Pons (tissue), 1 donor: ENCODE measurements around the gene ATP8B2.
"Not testable (repeated sequence)": the region's sequence is repeated elsewhere in the genome, so short reads cannot be mapped to it uniquely, and the experiment has no call there.

Experiments used
- DNase-seq: peaks from one replicate; pipeline ENCODE4 v3.0.0-alpha.2; 2016; ENCODE audit warnings: low spot score

Gene ATP8B2

GRCh38 chr1:154346276-154346917, 21.1 kb downstream of the ATP8B2 start:
- no peak for DNase-seq

- DNase-seq, result no peak
These were observed 22.6 kb downstream of the ATP8B2 start for GRCh38 chr1:154347961-154348360.

GRCh38 chr1:154348429-154349076, 23.2 kb downstream of the ATP8B2 start:
- DNase-seq, result no peak

DNA sequence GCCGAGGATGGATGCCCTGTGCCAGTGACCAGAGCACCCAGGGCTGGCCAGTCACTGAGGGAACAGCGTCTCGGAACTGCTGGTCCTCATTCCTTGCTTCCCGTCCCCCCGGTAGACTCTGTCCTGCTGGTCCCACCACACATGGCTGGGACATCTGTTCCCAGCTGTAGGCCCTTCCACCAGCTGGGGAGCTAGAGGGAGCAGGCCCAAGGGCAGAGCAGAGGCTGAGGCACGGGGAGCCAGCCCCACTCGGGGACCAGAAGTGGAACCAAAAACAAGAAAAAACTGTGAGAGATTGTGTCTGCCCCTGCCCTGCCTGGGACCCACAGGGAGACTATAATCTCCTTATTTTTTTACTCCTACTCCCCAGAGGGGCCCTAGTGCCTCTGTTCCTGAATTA, 23.8 kb downstream of the ATP8B2 start:
- DNase-seq, result no peak

DNA sequence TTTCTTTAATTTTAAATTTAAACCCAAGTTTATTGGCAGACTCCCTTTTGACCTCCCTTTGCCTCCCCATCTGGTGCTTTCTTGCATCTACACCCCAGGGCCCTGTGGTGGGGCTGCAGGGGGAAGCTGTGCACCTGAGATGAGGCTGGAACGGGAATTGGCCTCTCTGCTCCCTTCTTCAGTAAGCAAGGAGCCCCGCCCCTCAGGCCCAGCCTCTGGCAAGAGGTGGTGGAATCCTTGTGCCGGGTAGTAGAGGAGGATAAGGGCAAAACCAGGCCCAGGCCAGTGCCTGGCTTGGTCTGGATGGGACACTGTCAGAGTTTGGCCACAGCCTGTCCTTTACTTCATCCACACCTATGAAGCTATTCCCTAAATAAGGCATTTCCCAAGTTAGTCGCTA, 25.1 kb downstream of the ATP8B2 start:
- DNase-seq, result no peak

DNA sequence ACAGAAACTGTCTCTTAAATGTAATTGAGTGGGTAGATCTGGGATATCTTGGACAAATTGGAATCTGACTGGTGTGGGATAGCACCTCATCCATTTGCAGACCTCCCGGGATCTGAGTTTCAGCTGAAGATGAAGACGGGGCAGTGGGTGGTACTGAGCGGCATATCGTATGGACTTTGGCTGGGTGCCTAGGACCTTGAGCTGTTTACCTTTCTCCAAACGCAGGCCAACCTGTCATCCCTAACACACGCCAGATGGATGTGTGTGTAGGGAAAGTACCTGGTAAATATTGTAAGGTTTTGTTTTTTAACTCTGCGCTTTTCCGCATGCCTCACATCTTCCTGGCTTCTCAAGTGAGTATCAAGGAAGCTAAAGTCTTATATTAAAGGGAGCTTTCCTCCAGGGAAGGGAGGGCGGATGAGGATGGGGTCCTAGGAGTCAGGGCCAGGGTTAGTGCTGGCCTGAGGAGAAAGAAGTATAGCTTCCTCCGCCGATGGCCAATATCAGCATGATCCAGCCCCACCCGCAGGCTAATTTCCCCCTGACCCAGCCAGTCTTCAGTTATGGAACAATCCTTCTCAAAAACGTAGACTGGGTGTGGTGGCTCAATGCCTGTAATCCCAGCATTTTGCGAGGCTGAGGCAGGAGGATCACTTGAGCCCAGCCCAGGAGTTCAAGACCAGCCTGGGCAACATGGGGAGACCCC, 26.2 kb downstream of the ATP8B2 start:
- no peak for DNase-seq

- no peak for DNase-seq
These were observed 26.9 kb downstream of the ATP8B2 start for GRCh38 chr1:154352245-154352580.

DNA sequence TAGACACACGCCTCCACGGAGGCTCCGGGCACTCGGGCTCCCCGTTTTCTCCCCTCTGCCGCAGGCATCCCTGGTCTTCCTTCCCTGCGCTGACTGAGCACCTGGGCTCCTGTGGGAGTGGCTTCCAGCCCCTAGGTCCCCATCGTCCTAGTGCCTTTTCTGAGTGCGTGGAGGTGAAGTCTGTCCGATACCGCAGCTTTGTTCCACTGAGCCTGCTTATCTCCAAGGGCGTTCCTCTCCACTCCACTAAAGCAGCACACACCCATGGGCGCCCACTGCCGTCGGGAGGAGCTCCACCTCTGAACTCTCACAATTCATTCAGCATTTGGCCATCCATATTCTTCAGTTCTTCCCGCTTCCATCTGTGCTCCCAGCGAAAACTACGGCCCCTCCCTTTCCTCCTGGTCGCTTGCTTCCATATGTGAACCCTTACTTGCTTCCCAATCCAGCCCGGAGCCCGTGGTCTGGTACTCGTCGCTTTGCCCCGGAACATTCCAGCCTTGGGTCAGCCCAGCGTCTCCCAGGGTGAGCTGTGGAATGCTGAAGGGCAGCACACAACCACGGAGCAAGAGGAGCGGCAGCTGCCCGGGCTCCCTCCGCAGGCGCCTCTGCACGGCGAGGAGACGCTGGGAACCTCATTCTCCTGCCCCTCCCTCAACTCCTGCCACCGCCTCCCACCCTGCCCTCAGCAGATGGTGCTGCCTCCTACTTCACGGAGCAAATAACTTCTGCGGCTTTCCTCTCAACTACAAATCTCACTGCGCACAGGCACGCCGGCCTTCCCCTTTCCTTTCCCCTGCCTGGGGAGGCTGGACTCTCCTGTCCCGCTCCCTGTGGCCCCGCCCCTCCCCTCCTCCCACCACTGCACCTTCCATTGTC, 27.5 kb downstream of the ATP8B2 start:
- no peak for DNase-seq

DNA sequence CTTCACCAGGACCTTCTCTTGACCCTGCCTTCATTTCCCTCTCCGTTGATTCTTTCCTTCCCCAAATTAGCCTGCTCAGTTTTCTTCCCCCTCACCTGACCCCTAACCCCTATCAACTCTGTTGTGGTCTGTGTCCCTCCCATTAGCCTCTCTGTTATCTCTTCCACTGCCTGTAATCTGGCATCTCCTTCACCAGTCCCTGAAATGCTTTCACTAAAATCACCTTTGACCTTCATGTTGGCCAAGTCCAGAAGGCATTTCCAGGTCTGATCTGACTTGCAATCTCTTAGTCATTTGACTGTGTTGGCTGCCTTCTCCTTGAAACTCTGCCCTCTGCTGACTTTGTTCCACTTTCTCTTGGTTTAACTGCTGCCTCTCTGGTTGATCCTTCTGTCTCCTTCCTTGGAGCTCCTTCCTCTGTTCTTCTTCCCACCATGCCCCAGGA, 28.2 kb downstream of the ATP8B2 start:
- peak; percentile 55 for DNase-seq

- DNase-seq, result no peak
These were observed 28.6 kb downstream of the ATP8B2 start for GRCh38 chr1:154353966-154354365.

DNA sequence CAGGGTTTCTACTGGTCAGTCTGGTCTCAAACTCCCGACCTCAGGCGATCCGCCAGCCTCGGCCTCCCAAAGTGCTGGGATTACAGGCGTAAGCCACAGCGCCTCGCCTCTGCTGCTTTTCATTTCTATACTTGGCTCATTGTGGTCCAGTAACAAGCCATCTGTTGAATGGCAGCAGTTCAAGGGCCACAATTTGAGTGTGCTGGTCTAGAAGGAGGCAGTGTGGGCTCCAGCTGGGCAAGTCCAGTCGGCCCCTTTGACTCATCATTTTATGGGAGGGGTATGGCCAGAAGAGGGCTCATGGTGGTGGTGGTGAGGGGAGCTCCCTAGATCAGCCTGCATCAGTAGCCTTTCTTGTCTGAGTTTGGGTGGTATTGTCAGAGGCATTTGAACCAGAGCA, 33.2 kb downstream of the ATP8B2 start:
- DNase-seq, result no peak

GRCh38 chr1:154360288-154360687, 35.0 kb downstream of the ATP8B2 start:
- DNase-seq, result no peak

DNA sequence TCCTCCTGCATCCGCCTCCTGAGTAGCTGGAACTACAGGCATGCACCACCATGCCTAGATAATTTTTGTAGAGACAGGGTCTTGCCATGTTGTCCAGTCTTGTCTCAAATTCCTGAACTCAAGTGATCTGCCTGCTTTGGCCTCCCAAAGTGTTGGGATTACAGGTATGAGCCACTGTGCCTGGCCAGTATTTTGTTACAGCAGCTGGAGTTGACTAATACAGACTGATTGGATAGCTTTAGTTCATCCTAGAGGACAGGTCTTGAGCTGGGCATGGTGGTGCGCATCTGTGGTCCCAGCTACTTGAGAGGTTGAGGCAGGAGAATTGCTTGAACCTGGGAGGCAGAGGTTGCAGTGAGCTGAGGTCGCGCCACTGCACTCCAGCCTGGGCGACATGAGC, 35.6 kb downstream of the ATP8B2 start:
- DNase-seq, result not testable (repeated sequence)

GRCh38 chr1:154361357-154361756, 36.0 kb downstream of the ATP8B2 start:
- no peak for DNase-seq

- no peak for DNase-seq
These were observed 46.1 kb downstream of the ATP8B2 start for GRCh38 chr1:154371436-154371835.

- DNase-seq, result not testable (repeated sequence)
These were observed 48.5 kb downstream of the ATP8B2 start for GRCh38 chr1:154373777-154374357.

GRCh38 chr1:154379301-154379700, 54.0 kb downstream of the ATP8B2 start:
- no peak for DNase-seq

GRCh38 chr1:154384650-154385489, 59.5 kb downstream of the ATP8B2 start:
- DNase-seq, result no peak

- DNase-seq, result no peak
These were observed 61.5 kb downstream of the ATP8B2 start for GRCh38 chr1:154386643-154387352.

- no peak for DNase-seq
These were observed 65.9 kb downstream of the ATP8B2 start for GRCh38 chr1:154391086-154391770.
